ENCODE results near the gene CLEC7A. TPM values are rescaled to one million over a fixed set of nuclear protein-coding genes. Genes with fewer than 3 reads are reported as not detected.

Gene CLEC7A
- total RNA-seq, 1 experiment from 2014 or later: not detected

DNA sequence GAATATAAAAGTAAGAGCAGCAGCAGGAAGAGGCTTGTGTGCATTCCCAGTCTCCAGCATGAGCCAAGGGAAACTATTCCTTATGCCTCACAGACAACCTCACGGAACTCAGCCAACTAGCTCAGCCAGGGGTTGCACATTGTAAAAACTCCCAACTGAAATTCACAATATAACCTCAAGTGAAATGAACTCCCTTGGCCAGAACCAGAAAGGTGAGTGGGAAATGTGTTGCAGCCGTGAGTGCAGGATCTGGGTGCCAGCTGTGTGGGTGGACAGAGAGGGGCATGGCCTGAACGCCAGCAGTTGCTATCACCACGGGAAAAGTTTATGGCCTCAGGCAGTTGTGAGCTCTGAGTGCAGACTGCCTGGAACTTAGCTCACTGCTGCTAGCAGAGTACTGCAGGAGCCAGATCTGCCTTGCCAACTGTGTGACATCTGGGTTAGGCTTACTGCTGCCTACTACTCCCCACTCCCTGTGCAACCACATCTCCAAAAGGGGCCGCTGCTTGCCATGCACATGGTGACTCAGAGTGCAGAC is 28.9 kb downstream of the CLEC7A start:
- Histone ChIP-seq H2BK20ac (ENCODE audit: low read depth, low read length, poor library complexity, severe bottlenecking) (no peak overlapping the region), H3K9ac (ENCODE audit: extremely low read depth, insufficient read length, low read length) (no peak overlapping the region), H3K79me2 (ENCODE audit: insufficient read depth, low read length) (no peaks in the 10 kb centered on the region), H2AK5ac (ENCODE audit: insufficient read length, low read length) (no peak overlapping the region), H4K20me1 (ENCODE audit: control insufficient read depth, insufficient read depth, insufficient read length) (no peaks in the 10 kb centered on the region), H3K23ac (ENCODE audit: insufficient read length, low read depth, low read length) (no peak overlapping the region), H2BK12ac (ENCODE audit: insufficient read length, low read depth, low read length) (no peak overlapping the region), H3K4me2 (ENCODE audit: insufficient read depth, insufficient read length, low read length) (no peak overlapping the region), H3T11ph (ENCODE audit: low read length) (no peak overlapping the region), H3K27ac (ENCODE audit: insufficient read length, low read depth, low read length) (no peak overlapping the region), H4K91ac (ENCODE audit: insufficient read length, low read depth, low read length) (no peak overlapping the region), H3K9me3 (ENCODE audit: control insufficient read depth, low read depth, low read length) (no peaks in the 10 kb centered on the region), H2BK5ac (ENCODE audit: insufficient read length, low read length) (no peak overlapping the region), H2BK120ac (ENCODE audit: low read depth, low read length, poor library complexity, severe bottlenecking) (no peak overlapping the region), H3K4me1 (ENCODE audit: insufficient read depth, low read length) (no peaks in the 10 kb centered on the region), H3K56ac (ENCODE audit: insufficient read length, low read depth, low read length) (no peak overlapping the region), H3K79me1 (ENCODE audit: insufficient read depth, low read depth, low read length, poor library complexity, severe bottlenecking) (no peaks in the 10 kb centered on the region), H4K8ac (replicated peaks; ENCODE audit: insufficient read length, low read depth, low read length) (no peak overlapping the region), H4K5ac (ENCODE audit: insufficient read length, low read depth, low read length) (no peak overlapping the region), H3K14ac (ENCODE audit: insufficient read depth, low read length) (no peak overlapping the region), H2AFZ (ENCODE audit: low read length) (no peak overlapping the region), H3K27me3 (ENCODE audit: insufficient read depth, low read length) (no peaks in the 10 kb centered on the region), H3K4ac (ENCODE audit: low read depth, low read length) (no peak overlapping the region), H3K18ac (ENCODE audit: insufficient read length, low read depth, low read length) (no peak overlapping the region), H2BK15ac (ENCODE audit: low read depth, low read length) (no peak overlapping the region), H3K23me2 (ENCODE audit: insufficient read length, low read depth, low read length, poor library complexity, severe bottlenecking) (no peaks in the 10 kb centered on the region)
- Mint-ChIP-seq H3K36me3 (ENCODE audit: insufficient read depth in 1 of 3, low read depth in 3 of 3) (peaks cover 0 to 6% (median 0%) of the 10 kb centered on the region in 3 experiments; a peak in 4 of 7 replicates), H3K27me3 (ENCODE audit: low read depth) (peaks cover 3% of the 10 kb centered on the region), H3K27ac (no peak overlapping the region; a peak in 1 of 7 replicates), H3K9me3 (peaks cover 7 to 8% of the 10 kb centered on the region in 2 experiments), H3K4me3 (no peak overlapping the region), H3K4me1 (peaks cover 10 to 12% of the 10 kb centered on the region in 2 experiments)
- WGBS (ENCODE audit: extremely low coverage, insufficient read length, low lambda C conversion rate): no CpG with 5 or more reads among the region's 5 CpGs
- TF ChIP-seq, protein P1, sequence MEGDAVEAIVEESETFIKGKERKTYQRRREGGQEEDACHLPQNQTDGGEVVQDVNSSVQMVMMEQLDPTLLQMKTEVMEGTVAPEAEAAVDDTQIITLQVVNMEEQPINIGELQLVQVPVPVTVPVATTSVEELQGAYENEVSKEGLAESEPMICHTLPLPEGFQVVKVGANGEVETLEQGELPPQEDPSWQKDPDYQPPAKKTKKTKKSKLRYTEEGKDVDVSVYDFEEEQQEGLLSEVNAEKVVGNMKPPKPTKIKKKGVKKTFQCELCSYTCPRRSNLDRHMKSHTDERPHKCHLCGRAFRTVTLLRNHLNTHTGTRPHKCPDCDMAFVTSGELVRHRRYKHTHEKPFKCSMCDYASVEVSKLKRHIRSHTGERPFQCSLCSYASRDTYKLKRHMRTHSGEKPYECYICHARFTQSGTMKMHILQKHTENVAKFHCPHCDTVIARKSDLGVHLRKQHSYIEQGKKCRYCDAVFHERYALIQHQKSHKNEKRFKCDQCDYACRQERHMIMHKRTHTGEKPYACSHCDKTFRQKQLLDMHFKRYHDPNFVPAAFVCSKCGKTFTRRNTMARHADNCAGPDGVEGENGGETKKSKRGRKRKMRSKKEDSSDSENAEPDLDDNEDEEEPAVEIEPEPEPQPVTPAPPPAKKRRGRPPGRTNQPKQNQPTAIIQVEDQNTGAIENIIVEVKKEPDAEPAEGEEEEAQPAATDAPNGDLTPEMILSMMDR (conservative IDR thresholded peaks at IDR 0.05): no peak
- no peak for DNase-seq
